DMS79 (cell line): Measurements from ENCODE around the gene BRD9.
"Not testable (repeated sequence)": the region's sequence is repeated elsewhere in the genome, so short reads cannot be mapped to it uniquely, and the experiment has no call there.

Experiments used
- DNase-seq: peaks from one replicate; lab custom pipeline; 2025; lab: John Stamatoyannopoulos, UW

The BRD9 gene

DNA sequence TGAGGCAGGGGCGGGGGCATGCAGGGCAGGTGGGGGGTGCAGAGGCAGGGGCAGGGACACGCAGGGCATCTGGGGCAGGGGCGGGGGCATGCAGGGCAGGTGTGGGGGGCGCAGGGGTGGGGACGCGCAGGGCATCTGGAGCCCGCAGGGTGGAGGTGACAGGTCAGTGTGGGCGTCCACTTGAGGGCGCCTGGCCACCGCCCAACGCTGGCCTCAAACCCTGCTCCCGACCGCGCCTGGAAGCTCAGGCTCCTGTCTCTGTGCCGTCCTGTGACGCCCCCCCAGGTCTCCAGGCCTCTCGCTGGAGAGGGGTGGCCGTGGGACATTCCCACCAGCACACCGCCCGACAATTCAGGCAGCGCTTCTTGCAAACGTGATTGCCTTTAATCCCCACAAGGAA lies 48.7 kb downstream of the BRD9 start:
- not testable (repeated sequence) for DNase-seq

DNA sequence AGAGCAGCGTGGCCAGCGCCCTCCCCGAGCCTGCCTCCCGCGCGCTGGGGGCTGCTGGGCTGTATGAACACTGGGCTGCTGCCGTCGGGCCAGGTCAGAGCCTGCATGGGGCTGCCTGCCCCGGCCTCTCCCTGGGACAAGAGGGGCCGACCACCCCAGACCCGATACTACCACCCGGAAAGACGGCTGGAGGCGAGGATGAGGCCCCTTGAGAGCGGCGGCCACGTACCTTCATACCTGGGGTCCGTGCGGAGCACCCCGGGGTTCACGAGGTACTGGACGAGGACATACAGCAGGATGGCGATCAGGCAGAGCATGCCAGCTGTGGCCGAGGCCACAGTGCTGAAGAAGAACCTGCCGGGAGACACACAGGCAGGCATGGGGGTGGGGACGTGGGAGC lies 49.2 kb downstream of the BRD9 start:
- DNase-seq = not testable (repeated sequence)

DNA sequence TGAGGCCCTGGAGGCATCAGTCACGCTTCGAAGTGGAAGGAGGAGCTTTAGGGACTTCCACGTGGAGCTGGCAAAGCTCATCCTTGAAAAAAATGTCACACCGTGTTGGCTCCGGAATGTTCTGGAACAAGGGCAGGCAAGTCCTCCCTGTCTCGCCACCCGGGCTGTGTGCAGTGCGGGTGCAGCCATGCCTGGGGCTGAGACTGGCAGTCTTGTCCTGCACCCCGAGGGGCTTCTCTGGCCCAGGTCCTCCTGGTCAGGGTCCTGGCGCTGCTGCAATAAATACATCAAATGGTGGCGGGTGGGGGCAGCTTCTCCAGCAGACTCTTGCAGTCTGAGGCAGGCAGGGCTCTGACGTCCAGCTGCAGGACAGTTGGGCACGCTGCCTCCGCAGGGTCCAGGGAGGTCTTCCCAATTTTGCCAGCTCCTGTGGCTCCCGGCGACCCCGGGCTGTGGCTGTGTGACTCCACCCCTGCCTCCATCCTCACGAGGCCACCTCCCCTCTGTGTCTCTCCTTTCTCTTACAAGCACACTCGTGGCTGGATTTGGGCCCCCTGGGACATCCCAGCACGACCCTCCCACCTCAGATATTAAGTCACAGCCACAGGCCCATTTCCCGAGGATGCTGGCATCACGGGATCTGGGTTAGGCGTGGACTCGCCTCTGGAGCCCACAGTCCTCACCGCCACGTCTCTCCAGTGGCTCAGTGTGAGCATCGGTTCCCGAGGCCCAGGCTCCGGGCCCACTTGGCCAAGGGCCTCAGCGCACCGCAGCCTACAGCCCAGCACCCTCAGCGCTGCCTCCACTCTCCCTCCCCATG lies 50.0 kb downstream of the BRD9 start:
- DNase-seq = not testable (repeated sequence)

DNA sequence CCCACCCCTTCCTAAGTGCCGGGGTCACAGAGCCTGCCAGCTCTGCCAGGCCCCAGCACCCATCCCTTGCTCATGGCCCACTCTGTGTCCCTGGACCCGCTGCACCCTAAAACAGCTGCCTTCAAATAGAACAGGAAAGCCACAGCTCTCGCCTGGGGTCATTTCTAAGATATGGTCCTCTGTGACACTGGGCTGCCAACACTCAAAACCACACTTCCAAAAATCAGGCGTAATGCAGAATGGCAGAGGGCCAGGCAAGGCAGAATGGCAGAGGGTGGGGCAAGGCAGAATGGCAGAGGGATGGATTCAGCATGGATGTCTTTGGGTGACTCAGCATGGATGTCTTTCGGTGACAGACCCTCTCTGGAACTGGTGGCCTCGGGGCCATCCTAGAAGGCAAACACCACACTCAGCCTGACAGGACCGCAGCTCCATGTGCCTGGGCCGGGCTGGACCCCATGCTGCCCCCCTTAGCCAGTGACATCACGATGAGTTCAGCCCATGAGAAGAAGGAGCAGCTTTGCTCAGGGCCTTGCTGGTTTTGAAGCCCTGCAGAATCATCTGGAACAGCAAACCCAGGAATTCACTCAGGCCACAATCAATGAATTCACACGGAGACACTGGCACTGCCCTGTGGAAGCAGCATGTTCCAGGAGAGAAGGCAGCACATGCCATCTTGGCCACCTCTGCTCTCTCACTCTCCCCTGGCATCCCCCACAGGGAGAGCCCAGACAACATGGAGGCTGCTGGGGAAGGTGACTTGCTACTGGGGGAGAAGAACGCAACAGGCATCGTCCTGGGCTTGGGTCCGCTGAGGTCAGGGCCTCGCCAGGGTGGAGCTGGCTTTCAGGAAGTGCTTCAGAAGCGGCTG lies 50.8 kb downstream of the BRD9 start:
- not testable (repeated sequence) for DNase-seq

DNA sequence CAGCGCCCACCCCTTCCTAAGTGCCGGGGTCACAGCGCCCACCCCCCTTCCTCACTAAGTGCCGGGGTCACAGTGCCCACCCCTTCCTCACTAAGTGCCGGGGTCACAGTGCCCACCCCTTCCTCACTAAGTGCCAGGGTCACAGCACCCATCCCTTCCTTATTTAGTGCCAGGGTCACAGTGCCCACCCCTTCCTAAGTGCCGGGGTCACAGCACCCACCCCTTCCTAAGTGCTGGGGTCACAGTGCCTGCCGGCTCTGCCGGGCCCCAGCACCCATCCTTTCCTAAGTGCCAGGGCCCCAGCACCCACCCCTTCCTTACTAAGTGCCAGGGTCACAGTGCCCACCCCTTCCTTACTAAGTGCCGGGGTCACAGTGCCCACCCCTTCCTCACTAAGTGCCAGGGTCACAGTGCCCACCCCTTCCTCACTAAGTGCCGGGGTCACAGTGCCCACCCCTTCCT lies 51.6 kb downstream of the BRD9 start:
- DNase-seq = not testable (repeated sequence)

DNA sequence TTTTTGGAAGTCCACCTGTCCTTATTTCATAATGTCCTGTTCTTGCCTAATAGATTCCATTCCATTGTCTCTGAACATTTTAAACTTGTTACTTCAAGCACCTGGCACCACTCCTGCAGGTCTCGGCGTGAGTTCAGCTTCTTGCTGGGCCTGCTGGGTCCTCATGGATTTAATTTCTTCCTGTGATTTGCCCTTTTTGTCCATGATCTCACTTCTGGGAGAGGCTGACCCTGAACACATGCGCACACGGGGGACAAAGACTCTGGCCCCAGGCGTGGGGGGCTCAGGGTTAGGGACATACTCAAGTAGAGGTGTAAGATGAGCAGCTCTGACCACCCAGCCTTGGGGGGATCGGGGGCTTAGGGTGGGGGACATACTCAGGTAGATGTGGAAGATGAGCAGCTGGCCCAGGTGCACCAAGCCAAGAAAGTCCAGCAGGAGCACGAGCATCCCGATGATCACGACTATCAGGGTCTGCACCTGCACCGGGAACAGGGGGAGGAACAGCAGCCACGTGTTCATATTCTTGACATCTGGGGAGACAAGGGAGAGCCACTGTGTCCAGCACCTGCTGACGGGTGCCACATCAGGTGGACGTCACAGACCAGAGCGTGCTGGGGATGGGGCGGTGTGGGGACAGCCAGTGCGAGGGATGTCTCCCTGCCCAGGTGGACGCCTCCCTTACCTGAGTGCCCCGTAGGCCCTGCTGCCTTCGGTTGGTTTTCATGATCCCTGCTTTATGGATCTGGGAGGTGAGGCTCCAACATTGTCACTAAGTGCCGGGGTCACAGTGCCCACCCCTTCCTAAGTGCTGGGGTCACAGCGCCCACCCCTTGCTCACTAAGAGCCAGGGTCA lies 52.3 kb downstream of the BRD9 start:
- not testable (repeated sequence) for DNase-seq

DNA sequence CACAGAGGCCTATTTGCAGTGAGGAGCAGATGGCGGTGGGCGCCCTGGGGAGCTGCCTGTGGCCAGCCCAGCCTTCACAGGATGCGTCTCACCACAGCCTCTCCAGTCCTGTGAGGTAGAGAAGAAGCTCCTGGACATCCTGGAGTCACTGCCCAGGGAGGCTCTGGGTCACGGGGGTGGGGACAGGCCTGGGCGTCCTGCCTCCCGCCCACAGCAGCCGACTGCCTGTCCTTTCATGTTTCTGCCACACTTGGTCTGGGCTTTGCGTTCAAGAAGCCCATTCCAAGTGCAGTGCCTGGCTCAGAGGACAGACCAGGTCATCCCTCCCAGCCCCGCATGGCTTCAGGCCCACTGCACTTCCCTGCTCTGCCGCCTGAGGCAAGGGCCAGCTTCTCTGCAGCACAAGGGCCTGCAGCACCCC lies 54.2 kb downstream of the BRD9 start:
- DNase-seq = not testable (repeated sequence)

DNA sequence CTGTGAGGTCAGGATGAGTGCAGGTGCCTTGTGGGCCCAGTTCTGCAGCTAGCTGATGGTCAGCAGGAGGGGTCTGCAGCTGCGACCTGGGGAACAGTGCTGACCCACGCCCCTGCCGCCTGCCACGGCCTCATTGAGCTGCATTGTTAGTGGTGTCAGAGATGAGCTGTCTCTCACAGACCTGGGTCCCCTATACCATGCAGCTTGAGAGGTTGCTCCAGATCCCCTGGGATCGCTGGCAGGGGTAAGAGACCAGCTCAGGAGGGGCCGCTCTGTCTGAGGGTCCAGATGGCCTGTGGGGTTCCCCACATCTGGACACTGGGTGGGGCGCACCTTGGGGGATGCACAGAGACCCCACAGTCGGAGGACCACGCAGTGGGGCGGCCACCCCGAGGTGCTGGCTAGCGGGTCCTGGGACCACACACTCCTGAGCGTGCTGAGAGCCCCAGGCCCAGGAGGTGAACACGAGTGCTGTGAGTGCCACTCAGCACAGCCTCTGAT lies 54.9 kb downstream of the BRD9 start:
- DNase-seq = not testable (repeated sequence)

DNA sequence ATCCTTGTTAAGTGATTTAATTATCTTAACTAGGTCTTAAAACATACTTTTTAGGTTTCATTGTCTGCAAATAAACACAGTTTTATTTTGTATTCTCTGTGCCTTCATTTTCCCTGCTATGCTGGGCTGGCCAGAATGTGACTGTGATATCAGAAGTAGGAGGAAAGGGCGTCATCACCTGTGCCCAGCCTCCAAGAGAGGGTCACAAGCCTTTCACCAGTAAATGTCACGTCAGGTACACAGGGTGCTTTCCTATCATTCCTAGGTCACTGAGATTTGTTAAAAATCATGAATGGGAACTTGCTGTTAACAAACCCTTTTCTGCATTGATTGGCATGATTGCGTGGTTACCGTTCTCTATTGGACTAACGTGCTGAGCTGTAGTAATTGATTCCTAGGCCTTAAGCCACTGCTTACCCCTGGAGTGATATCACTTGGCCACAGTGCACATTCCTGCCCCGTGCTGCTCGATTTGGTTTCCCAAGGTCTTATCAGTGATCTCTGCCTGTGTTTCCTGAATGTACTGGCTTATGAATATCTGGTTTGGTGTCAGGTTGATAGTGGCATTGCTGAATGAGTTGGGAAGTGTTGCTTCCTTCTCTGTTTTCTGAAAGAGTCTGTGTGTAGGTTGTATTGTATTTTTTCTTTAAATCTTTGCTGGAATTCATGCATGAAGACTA lies 56.5 kb downstream of the BRD9 start:
- not testable (repeated sequence) for DNase-seq

DNA sequence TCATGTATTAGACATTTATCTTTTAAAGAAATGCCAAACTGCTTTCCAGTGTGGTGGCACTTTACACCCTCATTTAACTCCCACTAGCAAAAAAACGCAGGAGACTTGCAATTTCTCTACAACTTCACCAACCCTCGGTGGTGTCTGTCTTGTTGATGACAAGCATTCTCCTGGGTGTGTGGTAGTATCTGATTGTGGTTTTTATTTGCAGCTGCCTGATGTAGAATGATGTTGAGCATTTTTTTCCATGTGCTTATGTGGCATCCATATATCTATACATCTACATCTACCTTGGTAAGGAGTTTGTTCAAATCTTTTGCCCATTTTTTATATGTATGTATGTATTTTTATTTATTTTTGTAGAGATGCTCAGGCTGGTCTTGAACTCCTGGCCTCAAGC lies 58.6 kb downstream of the BRD9 start:
- not testable (repeated sequence) for DNase-seq

DNA sequence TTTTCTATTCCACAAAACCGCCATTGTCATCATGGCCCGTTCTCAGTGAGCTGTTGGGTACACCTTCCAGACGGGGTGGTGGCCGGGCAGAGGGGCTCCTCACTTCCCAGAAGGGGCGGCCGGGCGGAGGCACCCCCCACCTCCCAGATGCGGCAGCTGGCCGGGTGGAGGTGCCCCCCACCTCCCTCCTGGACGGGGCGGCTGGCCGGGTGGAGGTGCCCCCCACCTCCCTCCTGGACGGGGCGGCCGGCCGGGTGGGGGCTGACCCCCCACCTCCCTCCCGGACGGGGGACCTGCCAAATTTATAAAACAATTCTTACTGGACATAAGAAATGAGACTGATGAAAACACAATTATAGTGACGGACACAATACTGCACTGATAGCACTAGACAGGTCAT lies 64.4 kb downstream of the BRD9 start:
- DNase-seq = not testable (repeated sequence)

DNA sequence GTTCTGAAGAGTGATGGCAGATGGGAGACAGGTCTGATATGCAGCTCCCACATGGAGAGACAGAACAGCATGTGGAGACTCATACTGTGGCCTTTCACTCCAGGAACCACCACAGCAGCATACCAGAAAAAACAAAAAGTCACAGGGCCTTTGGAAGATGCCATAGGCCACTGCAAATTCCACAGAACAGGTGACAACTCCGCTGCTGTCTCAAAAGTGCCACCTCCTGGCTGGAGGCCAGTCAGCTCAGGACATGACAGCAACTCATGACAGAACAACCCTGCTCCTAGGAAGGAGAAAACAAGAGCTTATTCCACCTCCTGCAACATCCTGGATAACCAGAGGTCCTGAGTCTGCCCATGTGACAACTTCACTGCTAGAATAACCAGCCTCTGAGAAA lies 67.1 kb downstream of the BRD9 start:
- DNase-seq = not testable (repeated sequence)

DNA sequence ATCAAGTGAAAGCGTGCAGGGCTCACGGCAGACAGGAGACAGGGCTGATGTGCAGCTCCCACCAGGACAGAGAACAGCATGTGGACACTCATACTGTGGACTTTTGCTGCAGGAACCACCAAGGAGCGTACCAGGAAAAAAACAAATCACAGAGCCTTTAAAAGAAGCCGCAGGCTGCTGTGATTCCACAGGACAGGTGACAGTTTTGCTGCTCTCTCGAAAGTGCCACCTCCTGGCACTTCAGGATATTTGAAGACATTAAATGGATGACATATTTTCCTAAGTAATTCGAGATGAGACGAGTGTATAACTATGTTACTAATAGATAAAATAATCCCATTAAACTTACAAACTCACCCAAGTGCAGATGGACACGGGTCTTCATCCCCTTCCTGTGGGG lies 71.1 kb downstream of the BRD9 start:
- no peak for DNase-seq

DNA sequence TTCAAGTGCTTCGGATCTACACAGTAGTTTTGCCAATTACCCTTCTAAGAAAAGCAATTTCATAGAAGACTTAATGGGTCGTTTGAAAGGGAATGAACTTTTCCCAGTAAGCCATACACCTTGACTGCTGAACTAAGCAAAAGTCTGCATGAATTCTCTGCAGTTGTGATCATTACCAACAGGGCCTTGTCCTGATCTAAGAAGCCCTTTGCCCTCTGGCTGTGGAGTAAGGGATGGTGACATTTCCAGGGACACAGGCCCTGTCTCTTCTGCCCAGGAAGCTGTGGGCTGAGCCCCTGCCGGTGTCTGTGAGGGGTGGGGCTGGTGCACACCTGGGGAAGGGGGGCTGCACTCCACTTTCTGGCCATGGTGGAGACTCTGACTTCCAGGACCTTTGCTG lies 72.4 kb downstream of the BRD9 start:
- DNase-seq = no peak

DNA sequence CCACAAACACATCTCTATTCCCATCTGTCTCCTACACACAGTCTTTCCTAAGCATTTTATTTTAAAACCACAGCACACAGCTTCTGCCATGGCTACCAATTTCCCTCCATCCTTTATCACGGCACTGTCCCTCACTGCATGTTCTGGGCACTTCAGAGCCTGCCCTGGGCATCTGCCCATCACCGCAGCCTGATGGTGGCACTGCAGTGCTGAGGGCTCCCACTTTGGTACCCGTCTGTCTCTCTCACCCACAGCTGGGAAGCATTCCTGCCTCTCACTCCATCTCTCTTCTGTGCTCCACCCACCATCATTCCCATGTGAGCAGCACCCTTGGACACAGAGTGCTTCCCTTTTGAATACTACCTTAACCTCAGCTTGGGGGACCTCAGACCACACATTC lies 73.5 kb downstream of the BRD9 start:
- no peak for DNase-seq

DNA sequence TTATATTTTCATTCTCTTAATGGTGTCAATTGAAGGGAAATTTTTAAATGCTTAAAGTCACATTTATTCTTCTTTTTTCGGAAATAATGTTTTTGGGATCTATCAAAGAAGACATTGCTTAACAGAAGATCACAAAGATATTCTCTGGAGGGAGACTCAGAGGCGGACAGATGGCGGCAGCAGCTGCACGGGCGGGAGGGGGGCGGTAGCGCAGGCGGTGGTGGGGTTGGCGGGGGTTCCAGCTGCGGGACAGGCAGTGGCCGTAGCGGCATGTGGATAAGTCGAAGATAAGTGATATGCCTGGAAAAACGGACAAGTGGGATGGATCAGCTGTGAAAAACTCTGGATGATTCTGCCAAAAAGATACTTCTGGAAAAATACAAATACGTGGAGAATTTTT lies 76.4 kb downstream of the BRD9 start:
- no peak for DNase-seq

DNA sequence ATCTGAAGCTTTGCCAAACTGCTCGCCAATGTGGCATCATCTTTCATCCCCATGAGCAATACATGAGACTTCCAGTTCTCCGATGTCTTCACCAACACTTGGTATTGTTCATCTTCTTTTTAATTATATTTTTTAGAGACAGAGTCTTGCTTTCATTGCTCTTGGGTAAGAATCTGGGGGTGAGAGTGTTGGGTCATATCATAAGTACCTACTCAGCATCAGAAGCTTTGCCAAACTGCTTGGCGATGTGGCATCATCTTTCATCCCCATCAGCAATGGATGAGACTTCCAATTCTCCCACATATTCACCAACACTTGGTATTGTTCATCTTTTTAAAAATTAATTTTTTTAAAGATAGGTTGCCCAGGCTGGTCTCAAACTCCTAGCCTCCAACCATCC lies 77.2 kb downstream of the BRD9 start:
- no peak for DNase-seq
